HG03469 (cell line): ENCODE measurements around the gene DIS3L2.
"Not testable (repeated sequence)": the region's sequence is repeated elsewhere in the genome, so short reads cannot be mapped to it uniquely, and the experiment has no call there.

ENCODE experiments used
- ATAC-seq: cut with Tn5 transposase; IDR thresholded peaks from one replicate; pipeline ENCODE4 v1.9.1; 2021; ENCODE audit warnings: mild to moderate bottlenecking, moderate library complexity, moderate number of reproducible peaks; ENCODE audit not compliant: unreplicated experiment

DIS3L2 gene

GRCh38 chr2:232316461-232317330 lies 355.2 kb downstream of the DIS3L2 start:
- no peak for ATAC-seq

GRCh38 chr2:232318169-232318855 lies 356.8 kb downstream of the DIS3L2 start:
- ATAC-seq = no peak

- no peak for ATAC-seq
These were observed 357.7 kb downstream of the DIS3L2 start for GRCh38 chr2:232319067-232319802.

- ATAC-seq = no peak
These were observed 358.4 kb downstream of the DIS3L2 start for GRCh38 chr2:232319803-232320442.

GRCh38 chr2:232320443-232320803 lies 358.9 kb downstream of the DIS3L2 start:
- no peak for ATAC-seq

- no peak for ATAC-seq
These were observed 359.8 kb downstream of the DIS3L2 start for GRCh38 chr2:232321156-232321816.

GRCh38 chr2:232321817-232322559 lies 360.5 kb downstream of the DIS3L2 start:
- ATAC-seq = no peak

GRCh38 chr2:232322560-232323327 lies 361.2 kb downstream of the DIS3L2 start:
- no peak for ATAC-seq

GRCh38 chr2:232323328-232323650 lies 361.8 kb downstream of the DIS3L2 start:
- ATAC-seq = no peak

GRCh38 chr2:232323967-232324366 lies 362.5 kb downstream of the DIS3L2 start:
- not testable (repeated sequence) for ATAC-seq

- no peak for ATAC-seq
These were observed 363.3 kb downstream of the DIS3L2 start for GRCh38 chr2:232324778-232325177.

GRCh38 chr2:232325324-232326273 lies 364.1 kb downstream of the DIS3L2 start:
- no peak for ATAC-seq

GRCh38 chr2:232326274-232327104 lies 365.0 kb downstream of the DIS3L2 start:
- ATAC-seq = not testable (repeated sequence)

GRCh38 chr2:232327105-232328031 lies 365.9 kb downstream of the DIS3L2 start:
- no peak for ATAC-seq

- no peak for ATAC-seq
These were observed 366.5 kb downstream of the DIS3L2 start for GRCh38 chr2:232328032-232328422.
